HG03378 (cell line): ENCODE results near the gene TRAF7.
"Not testable (repeated sequence)": the region's sequence is repeated elsewhere in the genome, so short reads cannot be mapped to it uniquely, and the experiment has no call there.

Source experiments
- ATAC-seq: cut with Tn5 transposase; IDR thresholded peaks from one replicate; pipeline ENCODE4 v1.9.1; 2021; ENCODE audit warnings: mild to moderate bottlenecking, moderate library complexity; ENCODE audit not compliant: unreplicated experiment

Gene TRAF7

DNA sequence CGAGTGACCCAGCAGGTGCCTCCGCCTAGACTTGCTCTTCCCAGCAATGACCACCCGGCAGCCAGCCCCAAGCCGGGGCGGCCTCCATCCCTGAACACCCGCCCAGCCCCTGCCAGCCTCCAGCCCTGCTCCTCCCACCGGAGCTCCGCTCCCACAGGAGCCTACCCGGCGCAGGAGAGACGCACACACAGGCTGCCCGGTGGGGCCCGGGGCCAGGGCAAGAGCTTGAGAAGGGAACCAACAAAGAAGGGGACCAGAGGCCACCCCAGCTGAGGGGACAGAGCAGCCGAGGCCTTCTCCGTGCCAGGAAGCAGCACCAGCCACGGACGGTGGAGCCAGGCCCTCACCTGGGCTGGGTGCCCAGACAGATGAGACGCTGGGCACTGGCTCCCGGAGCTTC, 33.7 kb upstream of the TRAF7 start:
- no peak for ATAC-seq

DNA sequence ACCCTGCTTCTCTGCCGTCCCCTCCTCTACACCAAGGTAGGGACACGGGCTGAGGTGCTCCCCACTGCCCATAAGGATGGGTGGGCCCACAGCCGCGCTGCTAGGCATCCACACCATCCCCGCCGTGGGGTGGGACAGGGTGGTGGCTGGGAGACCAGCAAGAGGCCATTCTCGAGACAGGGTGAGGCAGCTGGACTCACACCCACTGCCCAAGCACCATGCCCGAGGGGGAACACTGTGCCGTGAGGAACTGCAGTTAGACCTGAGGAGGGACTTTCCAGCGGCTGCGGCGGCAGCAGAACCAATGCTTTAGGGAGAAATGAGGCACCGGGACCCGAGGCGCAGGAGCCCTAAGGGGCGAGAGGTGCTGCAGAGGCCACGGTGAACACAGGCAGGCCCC, 33.2 kb upstream of the TRAF7 start:
- ATAC-seq, result no peak

DNA sequence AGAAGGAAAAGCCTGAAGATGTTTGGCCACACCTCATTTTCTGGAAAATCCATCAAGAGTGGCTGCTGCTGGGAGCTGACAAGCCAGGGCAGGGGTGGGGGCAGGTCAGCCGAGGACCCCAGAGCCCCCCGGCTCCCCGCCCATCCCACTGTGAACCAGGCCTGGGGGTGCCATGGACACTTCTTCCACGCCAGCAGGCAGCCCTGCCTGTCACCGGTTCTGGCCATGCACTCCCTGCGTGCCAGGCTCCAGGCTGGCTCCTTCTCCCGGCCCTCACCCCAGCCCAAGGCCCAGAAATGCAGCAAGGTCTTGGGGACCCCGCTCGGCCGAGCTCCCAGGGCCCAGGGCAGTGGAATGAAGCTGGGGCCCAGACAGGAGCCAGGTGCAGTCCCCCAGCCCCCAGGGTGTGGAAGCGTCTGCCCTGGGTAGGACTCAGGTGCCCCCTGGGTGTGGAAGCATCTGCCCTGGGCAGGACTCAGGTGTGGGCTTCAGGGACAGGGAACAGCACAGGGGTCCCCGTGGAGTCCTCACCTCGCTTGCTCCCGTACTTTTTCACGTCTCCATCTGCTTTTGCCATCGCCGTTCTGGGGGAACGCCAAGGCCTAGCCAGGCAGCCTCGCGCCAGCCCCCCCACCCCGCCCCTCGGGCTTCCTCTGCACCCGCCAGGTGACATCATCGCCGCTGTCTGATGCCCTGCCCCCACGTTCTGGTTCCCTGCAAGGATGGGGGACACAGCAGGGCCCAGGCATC, 32.5 kb upstream of the TRAF7 start:
- ATAC-seq, result not testable (repeated sequence)

DNA sequence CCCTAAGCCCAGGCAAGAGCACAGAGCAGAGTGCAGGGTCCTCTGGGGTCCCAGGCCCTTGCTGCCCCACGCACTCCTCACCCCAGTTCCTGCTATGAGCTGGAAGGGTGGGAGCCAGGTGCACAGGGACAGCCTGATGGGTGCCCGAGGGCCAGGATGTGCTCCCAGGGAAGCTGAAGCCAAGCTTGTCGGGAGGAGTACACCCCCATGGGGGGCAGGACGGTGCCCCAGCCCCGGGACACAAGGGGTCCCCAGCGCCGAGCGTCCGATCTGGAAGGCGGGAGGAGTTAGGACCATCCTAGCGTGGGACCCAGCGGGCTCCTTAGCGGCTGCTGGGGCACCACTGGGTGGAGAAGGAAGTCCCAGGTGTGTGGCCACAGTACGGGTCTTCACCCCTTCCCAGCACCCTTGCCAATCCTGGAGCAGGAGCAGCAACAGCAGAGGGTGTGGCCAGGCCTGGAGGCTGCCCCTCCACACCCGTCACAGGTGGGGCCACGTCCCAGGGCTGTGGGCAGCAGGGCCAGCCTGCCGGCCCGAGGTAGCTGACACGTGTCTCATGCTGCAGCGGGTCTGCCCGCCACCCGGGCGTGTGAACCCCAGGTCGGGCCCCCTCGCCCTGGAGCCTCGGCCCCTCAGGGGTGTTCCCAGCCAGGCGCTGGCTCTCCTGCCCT, 31.7 kb upstream of the TRAF7 start:
- ATAC-seq, result not testable (repeated sequence)

DNA sequence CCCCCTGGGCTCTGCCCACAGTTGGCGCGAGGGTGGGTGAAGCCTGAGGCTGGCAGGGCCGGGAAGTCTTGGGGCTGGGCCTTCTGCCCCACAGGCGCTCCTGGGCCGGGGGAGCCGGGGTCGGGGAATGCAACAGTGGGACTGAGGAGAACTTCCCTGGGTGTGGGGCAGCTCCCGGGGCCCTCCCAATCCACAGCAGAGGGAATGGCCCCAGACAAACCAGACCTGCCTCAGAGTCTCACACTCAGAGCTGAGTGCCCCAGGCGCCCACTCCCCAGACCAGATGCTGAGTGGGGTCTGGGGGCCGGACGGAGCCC, 31.2 kb upstream of the TRAF7 start:
- ATAC-seq, result not testable (repeated sequence)

DNA sequence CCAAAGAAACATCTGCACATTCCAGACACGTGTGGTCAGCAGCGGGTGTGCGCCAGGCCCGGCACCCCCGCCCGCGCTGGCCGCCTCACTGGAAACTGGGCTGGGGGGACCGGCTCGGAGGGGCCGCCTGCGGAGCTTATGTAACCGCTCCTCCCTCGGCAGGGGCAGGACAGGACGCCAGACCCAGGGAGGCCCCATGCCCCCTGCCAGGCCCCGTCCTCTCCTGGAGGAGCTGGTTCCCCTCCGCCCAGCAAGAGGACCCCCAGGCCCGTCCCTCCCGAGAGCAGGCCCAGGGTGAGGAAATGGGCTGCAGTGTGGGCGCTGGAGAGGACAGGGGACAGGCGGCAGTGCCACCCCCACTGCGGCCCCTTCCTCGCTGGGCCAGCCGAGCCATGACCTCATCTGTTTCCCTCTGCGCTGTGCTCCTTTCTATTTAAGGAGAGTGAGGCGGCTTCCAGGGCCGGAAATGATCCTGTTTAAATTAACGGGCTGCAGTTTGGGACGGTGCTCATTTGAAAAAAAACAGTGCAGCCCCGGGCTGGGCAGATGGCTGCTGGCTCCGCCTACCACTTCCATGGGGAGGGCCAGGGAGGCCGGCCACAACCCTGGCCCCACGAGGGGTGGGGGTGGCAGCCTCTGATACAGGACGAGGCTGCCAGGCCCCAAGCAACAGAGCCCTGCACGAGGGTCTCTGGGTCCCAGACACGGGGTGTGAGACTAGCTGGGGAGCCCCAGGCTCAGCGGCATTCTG, 30.7 kb upstream of the TRAF7 start:
- ATAC-seq, result not testable (repeated sequence)

DNA sequence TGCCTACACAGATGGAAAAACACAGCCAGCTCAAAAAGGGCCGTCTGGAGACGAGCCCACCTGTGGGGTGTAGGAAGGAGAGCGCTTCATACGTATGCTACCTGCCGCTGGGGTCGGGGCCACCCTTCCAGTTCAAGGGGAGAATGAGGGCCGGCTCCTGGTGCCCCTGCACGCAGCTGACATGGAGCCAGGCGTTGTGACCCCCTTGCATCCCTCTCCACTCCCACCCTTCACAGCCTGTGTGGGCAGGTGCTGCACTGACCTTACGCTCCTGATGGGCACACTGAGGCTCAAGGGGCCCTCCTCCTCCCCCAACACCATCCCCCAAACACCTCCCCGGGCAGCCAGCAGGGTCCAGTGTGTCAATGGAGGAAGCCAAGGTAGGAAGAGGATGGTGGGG, 30.0 kb upstream of the TRAF7 start:
- ATAC-seq, result not testable (repeated sequence)

DNA sequence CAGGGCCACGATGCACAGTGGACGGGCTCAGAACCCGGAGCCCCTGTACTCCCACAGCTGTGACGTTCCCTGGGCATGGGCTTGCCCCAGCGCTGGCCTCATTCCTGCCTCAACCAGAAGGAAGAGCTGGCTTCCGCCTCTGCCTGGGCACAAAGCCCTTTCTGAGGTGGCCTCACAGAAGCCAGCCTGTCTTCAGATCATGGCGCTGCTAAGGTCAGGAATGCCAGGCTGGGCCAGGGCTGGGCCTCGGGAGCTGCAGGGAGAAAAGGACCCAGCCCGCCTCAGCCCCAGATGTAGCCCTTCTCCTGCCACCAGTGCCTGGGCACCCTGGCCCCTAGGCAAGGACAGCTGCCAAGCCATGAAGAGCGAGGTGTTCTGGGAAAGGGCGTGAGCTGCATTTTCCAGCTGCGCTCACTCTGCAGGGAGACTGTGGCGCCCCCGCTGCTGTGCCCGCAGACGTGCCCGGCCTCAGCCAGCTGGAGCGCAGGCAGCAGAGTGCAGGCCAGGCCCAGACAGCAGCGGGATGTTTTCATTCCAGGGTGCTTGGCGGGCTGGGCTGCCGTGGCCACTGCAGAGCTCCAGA, 29.3 kb upstream of the TRAF7 start:
- ATAC-seq, result not testable (repeated sequence)

DNA sequence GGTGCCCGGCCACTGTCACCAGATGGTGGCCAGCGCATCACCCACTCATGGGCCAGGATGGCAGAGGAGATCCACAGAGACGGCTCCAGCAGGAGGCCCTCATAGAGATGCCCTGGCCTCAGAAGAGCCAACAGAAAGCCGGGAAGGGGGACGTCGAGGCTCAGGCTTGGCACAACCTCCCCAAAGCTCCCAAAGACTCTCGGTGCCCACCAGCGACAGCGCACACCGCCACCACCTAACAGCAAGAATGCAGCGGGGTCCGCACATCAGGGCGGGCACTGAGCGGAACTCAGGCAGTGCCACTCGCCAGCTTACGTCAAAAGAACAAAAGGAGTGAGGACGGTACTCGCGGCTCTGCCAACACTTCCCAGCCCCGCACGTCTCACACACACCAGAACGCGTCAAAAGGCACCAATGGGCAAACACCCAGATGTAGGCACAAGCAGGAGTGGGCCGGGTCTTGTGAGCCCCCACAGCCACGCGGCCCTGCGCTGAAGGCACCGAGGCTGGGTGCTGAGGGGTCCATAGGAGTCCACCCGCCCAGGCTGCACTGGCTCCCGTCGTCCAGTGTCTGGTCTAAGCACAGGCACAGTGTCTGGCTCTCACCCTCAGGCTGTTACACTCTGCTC, 28.5 kb upstream of the TRAF7 start:
- not testable (repeated sequence) for ATAC-seq

DNA sequence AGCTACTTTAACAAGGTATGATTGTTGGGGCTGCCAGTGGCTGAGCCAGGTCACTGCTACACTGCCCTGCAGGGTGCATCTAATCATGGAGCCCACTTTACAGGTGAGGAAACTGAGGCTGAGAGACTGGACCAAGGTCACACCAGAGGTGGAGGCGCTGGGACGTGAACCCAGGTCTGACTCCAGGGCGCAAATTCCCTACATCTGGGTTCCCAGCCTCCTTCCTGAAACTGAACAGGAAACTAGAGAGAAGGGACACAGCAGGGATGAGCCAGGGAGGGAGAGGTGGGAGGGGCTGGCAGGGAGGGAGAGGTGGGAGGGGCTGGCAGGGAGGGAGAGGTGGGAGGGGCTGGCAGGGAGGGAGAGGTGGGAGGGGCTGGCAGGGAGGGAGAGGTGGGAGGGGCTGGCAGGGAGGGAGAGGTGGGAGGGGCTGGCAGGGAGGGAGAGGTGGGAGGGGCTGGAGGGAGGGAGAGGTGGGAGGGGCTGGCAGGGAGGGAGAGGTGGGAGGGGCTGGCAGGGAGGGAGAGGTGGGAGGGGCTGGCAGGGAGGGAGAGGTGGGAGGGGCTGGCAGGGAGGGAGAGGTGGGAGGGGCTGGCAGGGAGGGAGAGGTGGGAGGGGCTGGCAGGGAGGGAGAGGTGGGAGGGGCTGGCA, 27.8 kb upstream of the TRAF7 start:
- ATAC-seq, result not testable (repeated sequence)

DNA sequence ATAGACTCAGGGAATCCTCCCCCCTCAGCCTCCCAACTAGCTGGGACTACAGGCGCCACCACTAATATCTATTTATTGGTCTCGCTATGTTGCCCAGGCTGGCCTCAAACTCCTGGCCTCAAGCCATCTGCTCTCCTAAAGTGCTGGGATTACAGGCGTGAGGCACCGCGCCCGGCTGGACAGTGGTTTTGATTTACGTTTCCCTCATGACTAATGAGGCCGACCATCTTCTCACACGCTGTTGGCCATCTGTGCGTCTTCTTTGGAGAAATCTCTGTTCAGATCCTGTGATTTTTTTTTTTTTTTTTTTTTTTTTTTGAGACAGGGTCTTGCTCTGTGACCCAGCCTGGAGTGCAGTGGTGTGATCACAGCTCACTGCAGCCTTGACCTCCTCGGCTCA, 26.3 kb upstream of the TRAF7 start:
- not testable (repeated sequence) for ATAC-seq

DNA sequence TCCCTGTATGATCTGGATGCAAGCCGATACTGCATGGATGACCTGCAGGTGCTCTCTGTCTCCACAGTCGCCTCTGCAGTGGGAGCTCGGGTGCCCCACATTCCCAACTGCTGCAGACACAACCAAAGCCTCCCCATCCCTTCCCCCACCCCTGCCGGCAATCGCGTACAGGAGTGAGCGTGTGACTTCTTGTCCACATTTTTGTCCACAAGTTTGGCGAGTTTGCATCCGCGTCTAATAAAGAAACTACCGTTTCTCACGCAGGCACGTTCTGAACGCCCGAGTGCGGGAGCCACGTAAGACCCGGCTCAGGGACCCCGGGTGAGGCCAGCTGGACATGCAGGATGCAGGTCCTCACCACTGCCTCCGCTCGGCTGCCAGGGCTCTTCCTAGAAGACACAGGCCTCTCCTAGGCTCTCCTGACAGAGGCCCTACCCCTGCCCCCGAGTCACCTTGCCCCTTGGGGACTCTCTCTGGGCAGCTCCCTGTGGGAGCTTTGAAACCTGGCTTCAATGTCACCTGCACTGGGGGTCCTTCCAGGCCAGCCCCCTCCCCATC, 25.6 kb upstream of the TRAF7 start:
- not testable (repeated sequence) for ATAC-seq

DNA sequence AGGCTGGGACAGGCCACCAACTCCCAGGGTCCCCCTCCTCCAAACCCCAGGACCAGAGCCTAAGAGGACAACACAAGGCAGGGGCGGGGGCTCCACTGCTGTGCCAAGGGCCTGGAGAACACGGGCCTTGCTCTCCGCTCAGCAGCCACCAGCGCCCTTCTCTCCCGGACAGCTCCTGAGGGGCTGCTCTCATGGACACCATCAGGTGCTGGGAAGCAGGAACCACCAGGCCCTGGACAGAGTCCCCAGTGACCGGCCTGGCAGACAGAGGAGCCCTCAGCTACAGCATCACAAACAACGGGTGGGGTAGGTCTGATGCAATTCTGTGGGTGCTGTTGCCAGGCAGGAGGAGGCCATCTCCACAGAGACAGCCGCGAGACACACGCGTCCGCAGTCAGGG, 21.8 kb upstream of the TRAF7 start:
- ATAC-seq, result not testable (repeated sequence)

DNA sequence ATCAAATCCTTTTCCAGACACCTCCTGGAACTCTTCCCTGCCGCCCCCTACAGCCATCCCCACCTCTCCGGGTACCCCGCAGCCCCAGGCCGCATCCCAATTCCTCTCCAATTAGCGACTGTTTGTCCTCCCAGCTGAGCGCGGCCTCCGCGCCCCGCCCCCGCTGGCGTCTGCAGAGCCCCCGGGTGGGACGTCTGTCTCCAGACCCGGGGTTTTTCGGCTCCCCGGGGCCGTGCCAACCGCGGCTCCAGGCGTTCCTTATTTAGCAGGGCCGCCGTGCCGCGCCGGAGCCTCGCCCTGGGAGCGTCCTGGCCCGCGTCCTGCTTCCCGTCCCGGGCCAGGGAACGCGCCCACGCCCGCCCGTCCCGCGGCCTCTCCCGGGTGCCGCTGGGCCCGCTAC, 20.5 kb upstream of the TRAF7 start:
- ATAC-seq, result not testable (repeated sequence)

DNA sequence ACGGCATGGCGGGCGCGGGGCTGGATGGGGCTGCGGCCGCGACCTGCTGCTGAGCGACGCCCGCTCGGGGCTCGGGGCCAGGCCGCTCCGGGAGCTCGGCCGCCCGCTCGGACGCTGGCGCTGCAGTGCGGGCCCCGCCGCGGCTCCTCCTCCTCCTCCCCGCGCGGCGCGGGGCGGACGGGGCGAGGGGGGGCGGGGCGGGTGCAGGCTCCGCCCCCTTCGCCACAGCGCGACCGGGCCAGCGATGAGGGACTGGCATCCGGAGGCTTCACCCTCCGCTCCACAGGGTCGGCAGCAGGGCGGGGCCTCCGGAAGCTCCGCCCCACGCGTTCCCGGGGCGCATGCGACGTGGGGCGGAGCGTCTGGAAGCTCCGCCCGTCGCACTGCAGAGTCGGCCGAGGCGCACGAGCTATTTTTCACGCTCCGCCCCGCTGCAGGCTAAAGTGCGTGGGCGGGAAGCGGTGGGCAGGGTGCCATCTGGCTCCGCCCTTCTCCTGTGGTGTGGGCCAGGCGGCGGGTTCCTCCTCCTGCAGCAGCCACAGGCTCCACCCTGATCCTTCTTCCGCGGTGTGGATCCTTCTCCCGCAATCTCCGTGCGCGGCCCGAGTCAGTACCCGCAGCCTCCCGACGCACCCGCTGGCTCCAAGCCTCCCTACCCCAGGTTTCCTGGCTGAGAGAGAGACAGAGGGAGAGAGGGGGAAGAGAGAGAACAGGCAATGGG, 19.7 kb upstream of the TRAF7 start, which contains the start of gene PKD1:
TSS of gene PKD1 (minus strand) at position 129 of the 721 bp plus-strand sequence. CDS start 209 bp downstream, outside the sequence.
- ATAC-seq, result not testable (repeated sequence)

DNA sequence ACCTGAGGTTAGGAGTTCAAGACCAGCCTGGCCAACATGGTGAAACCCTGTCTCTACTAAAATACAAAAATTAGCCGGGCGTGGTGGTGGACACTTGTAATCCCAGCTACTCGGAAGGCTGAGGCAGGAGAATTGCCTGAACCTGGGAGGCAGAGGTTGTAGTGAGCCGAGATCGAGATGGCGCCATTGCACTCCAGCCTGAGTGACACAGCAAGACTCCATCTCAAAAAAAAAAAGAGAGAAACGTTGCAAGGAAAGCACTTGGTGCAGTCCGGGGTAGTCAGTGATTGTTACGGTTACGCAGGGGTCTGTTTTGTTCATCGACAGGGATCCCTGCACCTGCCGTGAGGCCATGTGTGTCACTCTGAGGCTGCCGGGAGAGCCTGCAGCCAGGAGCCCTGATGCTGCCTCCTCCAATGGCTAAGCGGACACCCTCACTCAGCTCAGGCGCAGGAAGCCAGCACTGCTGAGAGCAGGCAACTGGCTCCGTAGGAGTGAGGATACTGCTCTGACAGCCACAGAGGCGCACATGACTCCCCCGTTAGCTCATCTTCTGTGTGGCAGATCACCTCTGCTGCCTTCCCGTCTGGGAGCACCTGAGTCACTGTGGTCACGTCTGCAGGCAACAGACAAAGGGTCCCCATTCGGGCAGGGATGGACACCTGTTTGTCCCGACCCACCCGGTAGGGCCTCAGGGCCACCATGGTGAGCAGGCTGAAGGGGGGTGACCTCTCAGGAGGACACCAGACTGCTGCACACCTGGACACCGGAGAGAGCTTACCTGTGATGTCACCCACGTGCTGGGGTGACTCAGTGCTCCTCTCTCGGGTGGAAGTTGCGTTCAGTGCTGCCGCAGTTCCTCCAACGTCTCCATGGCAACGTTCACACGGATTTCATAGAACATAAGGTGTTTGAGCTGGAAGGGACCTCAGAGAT, 12.4 kb upstream of the TRAF7 start:
- ATAC-seq, result no peak

DNA sequence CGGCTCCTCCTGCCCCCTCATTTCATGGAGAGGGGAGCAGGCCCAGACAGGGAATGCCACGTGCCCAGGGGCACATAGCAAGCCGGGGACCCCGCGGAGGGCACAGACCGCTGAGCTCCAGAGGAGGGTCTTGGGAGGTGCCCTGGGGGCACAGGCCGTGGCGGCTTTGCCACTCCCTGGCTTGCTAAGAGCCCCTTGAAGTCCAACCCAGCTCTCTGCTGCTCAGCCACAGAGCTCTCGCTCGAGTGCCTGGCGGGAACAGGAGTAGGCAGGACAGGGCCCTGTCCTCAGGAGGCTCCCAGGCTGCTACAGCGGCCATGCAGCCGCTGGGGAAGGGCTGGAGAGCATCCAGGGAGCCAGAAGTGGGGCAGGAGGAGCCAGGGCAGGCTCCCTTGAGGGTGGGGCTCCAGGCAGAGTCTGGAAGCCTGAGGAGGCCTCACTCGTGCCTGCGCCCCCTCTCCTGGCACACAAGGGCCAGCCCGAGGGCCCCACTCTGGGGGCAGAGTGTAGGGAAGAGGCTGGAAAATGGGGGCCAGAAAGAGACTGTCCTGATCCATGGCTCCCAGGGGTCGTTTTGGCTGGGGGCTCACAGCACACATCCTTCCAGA, 11.6 kb upstream of the TRAF7 start:
- no peak for ATAC-seq

DNA sequence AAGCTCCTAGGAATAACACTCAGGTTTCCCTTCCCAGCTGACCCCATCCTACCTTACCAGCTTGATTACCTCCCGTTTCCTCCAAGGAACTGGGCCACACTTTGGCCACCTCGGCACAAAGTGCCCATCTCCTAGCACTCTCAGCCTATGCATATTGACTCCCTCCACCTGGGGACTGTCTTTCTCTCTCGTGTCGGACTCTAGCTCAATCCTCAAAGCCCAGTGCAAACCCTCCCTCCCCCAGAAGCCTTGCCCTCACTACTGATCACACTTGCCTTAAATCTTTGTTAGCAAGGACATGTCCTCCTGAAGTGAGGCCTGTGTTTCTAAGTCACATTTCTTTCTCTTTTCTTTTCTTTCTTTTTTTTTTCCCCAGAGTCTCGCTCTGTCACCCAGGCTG, 9.7 kb upstream of the TRAF7 start:
- ATAC-seq, result no peak
